ENCODE measurements around the gene C10orf71. TPM values are rescaled to one million over a fixed set of nuclear protein-coding genes. Genes with fewer than 3 reads are reported as not detected.

Gene C10orf71
- total and polyA plus RNA-seq, 2 experiments from 2014 or later: not detected

DNA sequence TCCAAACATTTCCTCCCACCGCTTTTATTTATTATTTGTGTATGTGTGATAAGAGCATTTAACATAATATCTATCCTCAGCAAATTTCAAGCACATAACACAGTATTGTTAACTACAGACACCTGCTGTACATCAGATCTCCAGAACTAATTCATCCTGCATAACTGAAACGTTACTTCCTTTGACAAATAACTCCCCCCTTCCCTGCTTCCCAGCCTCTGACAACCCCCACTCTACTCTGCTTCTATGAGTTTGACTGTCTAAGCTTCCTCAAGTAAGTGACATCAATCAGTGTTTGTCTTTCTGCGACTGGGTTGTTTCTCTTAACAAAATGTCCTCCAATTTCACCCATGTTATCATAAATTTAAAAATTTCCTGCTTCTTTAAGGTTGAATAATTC is 22.1 kb downstream of the C10orf71 start:
- TF ChIP-seq, protein P1, sequence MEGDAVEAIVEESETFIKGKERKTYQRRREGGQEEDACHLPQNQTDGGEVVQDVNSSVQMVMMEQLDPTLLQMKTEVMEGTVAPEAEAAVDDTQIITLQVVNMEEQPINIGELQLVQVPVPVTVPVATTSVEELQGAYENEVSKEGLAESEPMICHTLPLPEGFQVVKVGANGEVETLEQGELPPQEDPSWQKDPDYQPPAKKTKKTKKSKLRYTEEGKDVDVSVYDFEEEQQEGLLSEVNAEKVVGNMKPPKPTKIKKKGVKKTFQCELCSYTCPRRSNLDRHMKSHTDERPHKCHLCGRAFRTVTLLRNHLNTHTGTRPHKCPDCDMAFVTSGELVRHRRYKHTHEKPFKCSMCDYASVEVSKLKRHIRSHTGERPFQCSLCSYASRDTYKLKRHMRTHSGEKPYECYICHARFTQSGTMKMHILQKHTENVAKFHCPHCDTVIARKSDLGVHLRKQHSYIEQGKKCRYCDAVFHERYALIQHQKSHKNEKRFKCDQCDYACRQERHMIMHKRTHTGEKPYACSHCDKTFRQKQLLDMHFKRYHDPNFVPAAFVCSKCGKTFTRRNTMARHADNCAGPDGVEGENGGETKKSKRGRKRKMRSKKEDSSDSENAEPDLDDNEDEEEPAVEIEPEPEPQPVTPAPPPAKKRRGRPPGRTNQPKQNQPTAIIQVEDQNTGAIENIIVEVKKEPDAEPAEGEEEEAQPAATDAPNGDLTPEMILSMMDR (IDR thresholded peaks at IDR 0.05; ENCODE audit: poor library complexity): no peak
- TF ChIP-seq EZH2 (IDR thresholded peaks at IDR 0.05; ENCODE audit: borderline replicate concordance) (no peak), EZH2phosphoT487 (IDR thresholded peaks at IDR 0.05; ENCODE audit: low read depth, severe bottlenecking, unreplicated experiment) (no peak)
- H3K9me3 ChIP-seq (ENCODE audit: low read depth): no peaks in the 10 kb centered on the region
- no peak overlapping the region for H2AFZ ChIP-seq
- no peaks in the 10 kb centered on the region for H3K9me2 ChIP-seq (replicated peaks; ENCODE audit: insufficient read depth)
- H3K4me1 ChIP-seq (ENCODE audit: insufficient read depth): no peaks in the 10 kb centered on the region
- H3K4me2 ChIP-seq: no peak overlapping the region
- no peaks in the 10 kb centered on the region for H3K27me3 ChIP-seq
- H3K4me3 ChIP-seq: no peak overlapping the region
- no peak overlapping the region for H3K27ac ChIP-seq
- H3K36me3 ChIP-seq (replicated peaks; ENCODE audit: insufficient read depth, low read depth): no peaks in the 10 kb centered on the region
- no peak for DNase-seq (ENCODE audit: low spot score)
- 68% methylated on average over 3 of the region's 3 CpGs for WGBS (ENCODE audit: low lambda C conversion rate, missing lambda C conversion rate)
- no peaks in the 10 kb centered on the region for H4K20me1 ChIP-seq (ENCODE audit: insufficient read depth, poor library complexity, severe bottlenecking)
- H3K79me2 ChIP-seq: no peaks in the 10 kb centered on the region

DNA sequence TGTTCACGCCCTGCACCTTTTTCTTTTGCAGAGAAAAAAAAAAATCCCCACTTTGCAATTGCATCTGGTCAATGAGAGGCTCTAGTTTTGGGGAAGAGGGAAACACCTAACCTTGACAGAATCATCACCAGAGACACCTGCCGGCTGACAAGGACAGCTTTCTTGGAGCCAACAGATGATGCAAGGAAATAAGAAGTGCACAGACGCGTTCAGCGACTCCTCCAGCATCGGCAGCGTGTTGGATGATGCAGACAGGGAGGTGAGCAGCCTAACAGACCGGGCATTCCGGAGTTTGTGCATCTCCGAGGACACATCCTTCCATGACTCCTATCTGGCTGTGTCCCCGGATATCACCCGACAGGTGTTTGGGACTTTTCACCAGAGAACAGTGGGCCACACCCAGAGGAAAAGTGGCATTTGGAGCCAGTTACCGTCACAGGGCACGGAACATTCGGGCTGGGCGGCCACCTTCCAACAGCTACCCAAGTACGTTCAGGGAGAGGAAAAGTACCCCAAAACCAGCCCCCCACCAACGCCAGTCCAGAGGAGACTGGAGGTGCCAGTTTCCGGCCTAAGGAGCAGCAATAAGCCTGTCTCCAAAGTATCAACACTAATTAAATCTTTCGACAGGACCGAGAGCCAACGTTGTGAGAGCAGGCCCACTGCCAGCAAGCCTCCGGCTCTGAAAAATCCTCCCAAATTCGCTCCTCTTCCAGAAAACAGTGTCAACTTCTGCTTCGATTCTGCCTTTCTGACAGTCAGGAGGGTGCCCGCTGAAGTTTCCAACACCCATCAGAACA is 23.6 kb downstream of the C10orf71 start:
- Histone ChIP-seq H3K4me2 (no peak overlapping the region), H2AFZ (no peak overlapping the region), H3K4me1 (ENCODE audit: insufficient read depth) (no peaks in the 10 kb centered on the region), H3K9me2 (replicated peaks; ENCODE audit: insufficient read depth) (no peaks in the 10 kb centered on the region), H3K36me3 (replicated peaks; ENCODE audit: insufficient read depth, low read depth) (no peaks in the 10 kb centered on the region), H4K20me1 (ENCODE audit: insufficient read depth, poor library complexity, severe bottlenecking) (no peaks in the 10 kb centered on the region), H3K9me3 (ENCODE audit: low read depth) (no peaks in the 10 kb centered on the region), H3K79me2 (no peaks in the 10 kb centered on the region), H3K4me3 (no peak overlapping the region), H3K27me3 (no peaks in the 10 kb centered on the region), H3K27ac (no peak overlapping the region)
- 92% methylated on average over 26 of the region's 26 CpGs for WGBS (ENCODE audit: low lambda C conversion rate, missing lambda C conversion rate)
- TF ChIP-seq EZH2phosphoT487 (IDR thresholded peaks at IDR 0.05; ENCODE audit: low read depth, severe bottlenecking, unreplicated experiment) (no peak), EZH2 (IDR thresholded peaks at IDR 0.05; ENCODE audit: borderline replicate concordance) (no peak)
- TF ChIP-seq, protein P1 (IDR thresholded peaks at IDR 0.05; ENCODE audit: poor library complexity): no peak
- DNase-seq (ENCODE audit: low spot score): no peak

GRCh38 chr10:49323171-49323895 is 24.4 kb downstream of the C10orf71 start:
- Histone ChIP-seq H3K4me2 (no peak overlapping the region), H2AFZ (no peak overlapping the region), H3K27me3 (no peaks in the 10 kb centered on the region), H3K36me3 (replicated peaks; ENCODE audit: insufficient read depth, low read depth) (no peaks in the 10 kb centered on the region), H3K4me1 (ENCODE audit: insufficient read depth) (no peaks in the 10 kb centered on the region), H4K20me1 (ENCODE audit: insufficient read depth, poor library complexity, severe bottlenecking) (no peaks in the 10 kb centered on the region), H3K9me3 (ENCODE audit: low read depth) (no peaks in the 10 kb centered on the region), H3K79me2 (no peaks in the 10 kb centered on the region), H3K27ac (no peak overlapping the region), H3K9me2 (replicated peaks; ENCODE audit: insufficient read depth) (no peaks in the 10 kb centered on the region), H3K4me3 (no peak overlapping the region)
- TF ChIP-seq EZH2 (IDR thresholded peaks at IDR 0.05; ENCODE audit: borderline replicate concordance): no peak
- TF ChIP-seq, protein P1 (IDR thresholded peaks at IDR 0.05; ENCODE audit: poor library complexity): no peak
- TF ChIP-seq EZH2phosphoT487 (IDR thresholded peaks at IDR 0.05; ENCODE audit: low read depth, severe bottlenecking, unreplicated experiment): no peak
- no peak for DNase-seq (ENCODE audit: low spot score)
- WGBS (ENCODE audit: low lambda C conversion rate, missing lambda C conversion rate): 56% methylated on average over 7 of the region's 7 CpGs
